GM18498 (cell line): Measurements from ENCODE around the gene CCDC7.
"Not testable (repeated sequence)": the region's sequence is repeated elsewhere in the genome, so short reads cannot be mapped to it uniquely, and the experiment has no call there.

Experiments used
- ATAC-seq: cut with Tn5 transposase; IDR thresholded peaks from one replicate; pipeline ENCODE4 v1.9.1; 2021; ENCODE audit warnings: mild to moderate bottlenecking, moderate library complexity; ENCODE audit not compliant: unreplicated experiment

CCDC7 gene

DNA sequence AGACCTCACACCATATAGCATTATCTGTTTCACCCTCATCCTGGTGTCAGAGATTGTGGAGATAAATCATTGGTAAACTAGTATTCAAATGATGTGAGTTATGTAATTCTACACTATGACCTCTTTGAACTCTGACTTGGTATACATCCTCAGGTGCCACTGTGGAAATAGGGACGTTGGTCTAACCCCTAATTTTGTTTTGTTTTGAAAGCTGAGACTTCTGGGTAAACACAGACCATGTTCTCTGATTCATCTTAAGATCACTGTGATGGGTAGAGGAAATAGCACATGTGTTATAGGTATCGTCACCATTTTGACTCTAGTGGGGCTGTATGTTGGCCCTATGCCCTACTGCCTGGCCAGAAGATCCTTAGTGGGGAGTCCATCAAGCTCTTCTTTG, 241.6 kb downstream of the CCDC7 start:
- no peak for ATAC-seq

DNA sequence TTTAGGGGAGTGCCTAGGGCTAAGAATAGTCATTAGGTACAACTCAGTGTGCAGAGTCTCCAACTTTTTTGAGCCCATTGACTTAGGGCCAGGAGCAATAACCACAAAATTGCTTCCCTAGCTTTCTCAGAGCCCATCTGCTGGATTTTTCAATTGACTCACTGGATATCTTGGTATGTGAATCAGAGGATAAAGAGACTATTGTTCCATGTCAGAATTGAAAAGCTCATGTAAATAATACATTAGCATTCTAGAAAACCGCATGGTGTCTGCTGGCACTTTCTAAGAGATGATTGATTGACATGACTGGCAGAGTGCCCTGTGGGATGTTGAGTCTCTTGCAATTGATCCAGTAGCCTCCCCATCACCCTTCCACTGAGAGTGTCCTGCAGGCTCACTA, 246.2 kb downstream of the CCDC7 start:
- no peak for ATAC-seq

DNA sequence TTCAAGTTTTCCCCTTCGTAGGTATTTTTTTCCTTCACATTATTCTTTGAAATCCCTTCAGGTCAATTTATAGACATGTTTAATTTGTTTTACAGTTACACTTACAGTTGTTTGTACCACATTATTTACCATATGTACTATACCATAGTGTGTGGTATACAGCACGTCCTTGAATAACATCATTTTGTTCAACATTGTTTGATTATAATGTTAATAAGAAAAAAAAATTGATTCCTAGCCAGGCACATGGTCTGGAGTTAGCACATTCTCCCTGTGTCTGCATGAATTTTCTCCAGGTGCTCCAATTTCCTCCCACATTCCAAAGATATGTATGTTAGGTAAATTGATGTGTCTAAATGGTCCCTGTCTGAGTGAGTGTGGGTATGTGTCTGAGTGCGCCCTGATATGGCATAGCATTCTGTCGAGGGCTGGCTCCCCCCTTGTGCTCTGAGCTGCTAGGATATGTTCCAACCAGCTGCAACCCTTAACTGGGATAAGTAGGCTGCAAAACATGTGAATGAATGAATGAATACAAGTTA, 247.6 kb downstream of the CCDC7 start:
- ATAC-seq = no peak

DNA sequence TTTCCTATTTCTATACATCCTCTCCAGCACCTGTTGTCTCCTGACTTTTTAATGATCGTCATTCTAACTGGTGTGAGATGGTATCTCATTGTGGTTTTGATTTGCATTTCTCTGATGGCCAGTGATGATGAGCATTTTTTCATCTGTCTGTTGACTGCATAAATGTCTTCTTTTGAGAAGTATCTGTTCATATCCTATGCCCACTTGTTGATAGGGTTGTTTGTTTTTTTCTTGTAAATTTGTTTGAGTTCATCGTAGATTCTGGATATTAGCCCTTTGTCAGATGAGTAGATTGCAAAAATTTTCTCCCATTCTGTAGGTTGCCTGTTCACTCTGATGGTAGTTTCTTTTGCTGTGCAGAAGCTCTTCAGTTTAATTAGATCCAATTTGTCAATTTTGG, 253.7 kb downstream of the CCDC7 start:
- not testable (repeated sequence) for ATAC-seq

DNA sequence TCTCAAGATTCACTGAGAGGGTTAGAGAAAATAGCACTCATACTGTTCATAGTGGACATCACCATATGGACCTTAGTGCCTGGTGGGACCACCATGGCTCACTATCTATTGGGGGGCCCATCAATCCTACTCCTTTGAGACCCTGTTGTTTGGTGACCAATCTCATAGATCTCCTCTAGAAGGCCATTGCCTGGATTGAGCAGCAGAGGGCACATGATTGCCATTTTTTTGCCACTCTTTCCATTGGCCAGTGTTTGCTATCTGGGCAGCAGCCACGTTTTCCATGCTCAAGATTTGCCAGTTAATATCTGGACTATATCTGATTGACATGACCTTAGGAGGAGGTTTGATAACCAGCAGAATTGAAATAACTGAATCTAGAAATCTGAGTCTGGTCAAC, 267.6 kb downstream of the CCDC7 start:
- no peak for ATAC-seq

DNA sequence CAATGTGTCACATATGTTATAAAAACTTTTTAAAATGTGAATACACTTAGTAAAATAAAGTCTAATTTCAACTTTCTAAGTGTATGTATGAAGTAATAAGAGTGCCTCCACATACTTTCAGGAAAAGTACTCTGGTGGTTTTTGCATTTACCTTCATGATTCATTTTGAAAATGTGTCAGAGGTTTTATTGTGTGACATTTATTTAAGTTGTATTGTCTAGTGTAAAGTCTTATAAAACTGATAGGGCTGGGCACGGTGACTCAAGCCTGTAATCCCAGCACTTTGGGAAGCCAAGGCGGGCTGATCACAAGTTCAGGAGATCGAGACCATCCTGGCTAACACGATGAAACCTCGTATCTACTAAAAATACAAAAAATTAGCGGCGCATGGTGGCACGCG, 285.6 kb downstream of the CCDC7 start:
- ATAC-seq = no peak

DNA sequence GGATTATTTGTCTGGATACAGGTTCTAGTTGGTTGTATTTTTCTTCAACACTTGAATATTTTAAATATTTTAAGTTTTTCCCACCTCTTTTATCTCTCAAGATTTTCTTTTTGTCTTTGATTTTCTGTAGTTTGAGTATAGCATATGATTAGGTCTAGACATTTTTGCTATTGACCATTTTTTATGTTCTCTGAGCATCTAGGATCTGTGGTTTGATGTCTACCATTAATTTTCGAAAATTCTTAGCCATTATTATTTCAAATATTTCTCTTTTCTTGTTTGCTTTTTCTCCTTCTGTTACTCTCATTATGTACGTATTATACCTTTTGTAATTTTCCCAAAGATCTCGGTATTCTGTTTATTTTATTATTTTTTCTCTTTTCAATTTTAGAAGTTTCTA, 293.0 kb downstream of the CCDC7 start:
- no peak for ATAC-seq

DNA sequence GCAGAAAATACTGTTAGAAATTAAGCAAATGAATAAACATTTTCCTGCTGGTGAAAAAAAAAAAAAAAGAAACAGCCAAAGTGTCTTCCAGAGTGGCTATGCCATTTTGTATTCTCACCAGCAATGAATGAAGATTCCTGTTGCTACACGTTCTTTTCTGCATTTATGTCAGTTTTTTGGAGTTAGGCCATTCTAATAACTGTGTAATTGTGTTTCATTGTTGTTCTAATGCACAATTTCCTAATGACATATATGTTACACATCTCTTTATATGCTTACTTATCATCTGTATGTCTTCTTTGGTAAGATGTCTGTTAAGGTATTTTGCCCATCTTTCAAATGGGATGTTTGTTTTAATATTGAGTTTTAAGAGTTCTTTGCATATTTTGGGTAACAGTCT, 298.4 kb downstream of the CCDC7 start:
- no peak for ATAC-seq

DNA sequence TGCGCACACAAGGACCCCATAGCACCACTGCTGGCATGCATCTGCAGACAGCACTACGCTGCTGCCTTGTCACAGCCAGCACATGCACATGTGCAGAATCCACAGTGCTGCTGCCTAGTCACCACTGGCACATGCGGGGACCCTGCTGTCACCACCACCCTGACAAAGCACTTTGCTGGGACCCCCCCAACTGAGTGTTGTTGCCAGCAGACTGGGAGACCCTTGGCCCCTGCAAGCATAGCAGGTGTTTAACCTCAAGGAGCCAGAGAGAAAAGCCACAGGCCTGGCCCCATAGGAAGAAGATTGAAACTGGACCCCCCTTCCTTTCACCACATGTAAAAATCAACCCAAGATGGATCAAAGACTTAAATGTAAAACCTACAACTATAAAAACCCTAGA, 300.9 kb downstream of the CCDC7 start:
- no peak for ATAC-seq

DNA sequence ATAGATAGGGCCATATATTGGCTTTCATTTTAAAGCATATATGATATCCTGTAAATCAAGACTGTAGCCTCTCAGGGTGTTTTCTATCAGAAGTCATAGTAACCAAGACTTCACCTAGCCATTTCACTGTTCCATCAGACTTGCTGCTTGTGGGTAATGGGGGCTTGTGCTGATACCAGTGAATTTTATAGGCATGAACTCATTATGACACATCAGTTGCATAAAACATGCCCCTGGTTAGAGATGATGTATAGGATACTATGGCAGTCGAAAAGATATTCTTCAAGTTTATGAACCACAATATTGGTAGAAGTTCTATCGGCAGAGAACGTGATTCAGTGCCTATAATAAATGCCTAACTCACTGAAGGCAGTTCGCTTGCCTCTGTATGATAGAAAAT, 305.6 kb downstream of the CCDC7 start:
- no peak for ATAC-seq

DNA sequence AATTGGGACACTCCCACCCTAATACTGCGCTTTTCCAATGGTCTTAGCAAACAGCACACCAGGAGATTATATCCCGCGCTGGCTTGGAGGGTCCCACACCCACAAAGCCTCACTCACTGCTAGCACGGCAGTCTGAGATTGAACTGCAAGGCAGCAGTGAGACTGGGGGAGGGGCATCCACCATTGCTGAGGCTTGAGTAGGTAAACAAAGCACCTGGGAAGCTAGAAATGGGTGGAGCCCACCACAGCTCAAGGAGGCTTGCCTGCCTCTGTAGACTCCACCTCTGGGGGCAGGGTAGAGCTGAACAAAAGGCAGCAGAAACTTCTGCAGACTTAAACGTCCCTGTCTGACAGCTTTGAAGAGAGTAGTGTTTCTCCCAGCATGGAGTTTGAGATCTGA, 309.0 kb downstream of the CCDC7 start:
- not testable (repeated sequence) for ATAC-seq

DNA sequence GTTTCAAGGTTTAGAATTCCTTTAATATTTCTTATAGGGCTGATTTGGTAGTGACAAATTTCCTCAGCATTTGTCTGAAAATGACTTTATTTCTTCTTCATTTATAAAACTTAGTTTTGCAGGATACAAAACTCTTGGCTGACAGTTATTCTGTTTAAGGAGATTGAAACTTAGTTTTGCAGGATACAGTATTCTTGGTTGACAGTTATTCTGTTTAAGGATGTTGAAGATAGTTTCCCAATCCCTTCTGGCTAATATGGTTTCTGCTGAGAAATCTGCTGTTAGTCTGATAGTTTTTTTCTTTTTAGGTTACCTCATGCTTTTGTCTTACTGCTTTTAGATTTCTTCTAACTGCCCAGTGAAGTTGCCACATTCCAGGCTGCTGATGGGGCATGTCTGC, 325.3 kb downstream of the CCDC7 start:
- ATAC-seq = no peak

DNA sequence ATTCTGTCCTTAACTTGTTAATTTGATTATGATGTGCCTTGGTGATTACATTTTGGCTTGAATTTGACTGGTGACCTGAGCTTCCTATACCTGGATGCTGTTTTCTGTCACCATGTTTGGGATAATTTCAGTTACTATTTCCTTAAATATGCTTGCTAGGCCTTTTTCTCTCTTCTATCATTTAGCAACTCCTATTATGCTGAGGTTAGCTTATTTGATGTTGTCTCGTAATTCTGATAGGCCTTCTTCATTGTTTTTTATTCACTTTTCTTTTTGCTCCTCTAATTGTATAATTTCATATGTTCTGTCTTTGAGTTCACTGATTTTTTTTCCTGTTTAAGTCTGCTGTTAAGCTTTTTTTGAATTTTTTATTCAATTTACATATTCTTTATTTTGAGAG, 327.2 kb downstream of the CCDC7 start:
- ATAC-seq = no peak

DNA sequence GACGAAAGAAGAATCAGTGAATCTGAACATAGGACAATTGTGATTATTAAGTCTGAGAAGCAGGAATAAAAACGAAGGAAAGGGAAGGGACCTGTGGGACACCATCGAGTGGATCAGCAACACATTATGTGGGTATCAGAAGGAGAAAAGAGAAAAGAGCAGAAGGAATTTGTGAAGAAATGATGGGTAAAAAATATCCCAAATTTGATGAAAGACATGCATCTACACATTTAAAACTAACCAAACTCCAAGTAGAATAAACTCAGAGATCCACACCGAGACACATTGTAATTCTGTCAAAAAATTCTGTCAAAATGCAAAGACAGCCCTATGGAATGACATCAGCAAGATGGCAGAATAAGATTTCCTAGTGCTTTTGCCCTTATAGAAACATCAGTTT, 341.0 kb downstream of the CCDC7 start:
- no peak for ATAC-seq

DNA sequence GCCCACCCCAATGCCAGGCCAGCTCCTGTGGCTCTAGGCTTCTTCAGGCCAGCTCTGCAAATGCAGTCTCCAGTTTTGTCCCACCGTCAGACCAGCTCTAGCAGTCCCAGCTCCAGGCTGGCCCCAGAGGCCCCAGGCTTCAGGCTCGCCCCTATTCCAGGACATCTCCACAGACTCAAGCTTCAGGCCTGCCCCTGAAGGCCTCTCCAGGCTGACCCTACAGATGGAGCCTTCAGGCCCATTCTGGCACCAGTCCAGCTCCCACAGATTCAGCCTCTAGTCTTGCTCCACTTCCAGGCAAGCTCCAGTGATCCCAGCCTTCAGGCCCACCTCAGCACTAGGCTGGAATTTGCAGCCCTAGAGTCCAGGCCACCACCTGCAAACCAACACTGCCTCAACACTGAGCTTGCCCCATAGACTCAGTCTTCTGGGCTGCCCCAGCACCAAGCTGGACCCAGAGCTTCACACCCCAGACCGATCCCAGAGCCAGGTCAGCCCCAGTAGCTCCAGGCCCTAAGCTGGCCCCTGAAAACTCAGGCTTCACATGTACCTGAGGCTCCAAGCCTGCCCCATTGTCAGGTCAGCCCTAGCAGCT, 341.8 kb downstream of the CCDC7 start:
- ATAC-seq = no peak

DNA sequence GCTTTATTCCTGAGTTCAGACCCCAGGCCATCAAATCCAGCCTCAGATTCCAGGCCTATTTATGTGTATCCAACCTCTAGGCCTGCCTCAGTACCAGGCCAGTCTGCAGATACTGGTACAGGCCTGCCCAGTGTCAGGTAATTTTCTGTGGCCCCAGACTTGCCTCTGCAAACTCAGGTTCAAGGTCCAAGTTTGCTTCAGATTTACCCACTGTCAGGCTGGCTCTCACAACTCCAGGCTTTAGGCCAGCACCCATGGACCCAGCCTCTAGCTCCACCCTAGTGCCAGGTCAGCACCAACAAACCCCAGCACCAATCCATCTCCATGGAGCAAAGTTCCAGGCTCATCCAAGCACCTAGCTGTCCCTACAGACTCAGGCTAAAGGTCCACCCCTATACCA, 342.4 kb downstream of the CCDC7 start:
- ATAC-seq = no peak

DNA sequence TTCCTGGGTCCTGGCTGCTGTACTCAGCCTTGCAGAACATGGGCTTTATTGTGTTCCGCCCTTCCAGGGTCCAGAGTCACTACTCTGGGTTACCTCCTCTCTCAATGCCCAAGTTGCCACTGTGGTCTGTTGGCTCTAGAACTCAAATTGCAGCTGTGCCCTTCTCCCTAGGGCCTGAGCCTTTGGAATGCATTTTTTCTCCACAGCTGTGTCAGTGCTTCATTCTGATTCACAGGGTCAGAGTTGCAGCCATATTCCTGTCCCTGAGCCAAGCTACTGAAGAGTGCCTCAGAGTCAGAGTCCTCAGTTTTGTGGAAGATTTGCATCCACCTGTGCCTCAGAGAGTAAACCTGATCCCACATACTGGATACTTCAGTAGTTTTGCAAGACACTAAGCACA, 344.5 kb downstream of the CCDC7 start:
- no peak for ATAC-seq

DNA sequence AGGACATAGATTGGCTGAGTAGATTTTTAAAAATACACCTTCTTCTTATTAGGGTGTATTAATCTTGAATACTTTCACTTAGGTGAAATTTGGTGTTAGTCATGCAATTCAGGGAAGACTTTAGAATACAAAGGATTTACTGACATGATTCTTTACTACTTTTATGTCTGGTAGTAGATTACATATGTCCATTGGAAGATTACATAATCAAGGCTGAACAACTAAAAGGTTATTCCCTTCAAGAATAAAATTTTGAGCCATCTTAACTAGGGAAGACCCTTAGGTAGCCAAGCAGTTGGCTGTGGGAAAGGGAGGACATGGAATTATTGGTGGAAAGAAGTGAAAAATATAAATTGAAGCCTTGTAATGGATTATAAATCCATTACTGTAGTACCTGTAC, 347.1 kb downstream of the CCDC7 start:
- no peak for ATAC-seq

DNA sequence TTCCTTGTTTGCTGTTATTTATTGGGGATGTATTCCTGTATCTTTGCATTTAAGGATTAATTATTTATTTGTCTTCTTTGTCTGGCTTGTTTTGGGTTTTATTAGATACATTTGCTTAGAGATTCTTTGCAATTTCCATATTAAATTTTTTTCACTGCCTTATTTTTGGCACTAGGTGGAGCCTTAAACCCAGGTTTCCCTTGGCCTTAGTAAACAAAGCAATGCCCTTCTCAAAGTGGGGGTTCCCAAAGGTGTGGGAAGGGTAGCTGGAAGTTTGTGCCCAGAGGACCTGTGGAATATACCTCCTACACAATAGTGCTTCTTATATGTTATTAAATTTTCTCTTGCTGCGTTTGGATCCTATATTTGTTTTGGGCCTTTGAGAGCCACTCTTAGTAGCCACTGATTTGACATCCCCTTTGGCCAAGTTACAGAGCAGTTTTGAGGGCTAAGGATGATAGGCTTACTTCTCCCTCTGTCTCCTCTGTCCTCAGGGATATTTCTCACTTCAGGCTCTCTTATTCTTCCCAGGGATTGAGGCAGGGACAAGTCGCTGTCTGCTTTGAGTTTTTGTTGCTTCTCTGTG, 349.8 kb downstream of the CCDC7 start:
- ATAC-seq = no peak

DNA sequence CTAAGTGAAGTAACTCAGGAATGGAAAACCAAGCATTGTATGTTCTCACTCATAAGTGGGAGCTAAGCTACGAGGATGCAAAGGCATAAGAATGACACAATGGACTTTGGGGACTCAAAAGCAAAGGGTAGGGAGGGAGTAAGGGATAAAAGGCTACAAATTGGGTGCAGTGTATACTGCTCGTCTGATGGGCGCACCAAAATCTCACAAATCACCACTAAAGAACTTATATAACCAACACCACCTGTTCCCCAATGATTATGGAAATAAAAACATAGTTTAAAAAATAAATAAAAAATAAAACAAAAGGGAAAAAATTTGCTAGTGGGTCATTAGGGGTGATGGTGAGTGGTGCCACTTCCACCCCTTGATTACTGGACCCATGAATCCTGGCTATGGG, 351.5 kb downstream of the CCDC7 start:
- not testable (repeated sequence) for ATAC-seq

DNA sequence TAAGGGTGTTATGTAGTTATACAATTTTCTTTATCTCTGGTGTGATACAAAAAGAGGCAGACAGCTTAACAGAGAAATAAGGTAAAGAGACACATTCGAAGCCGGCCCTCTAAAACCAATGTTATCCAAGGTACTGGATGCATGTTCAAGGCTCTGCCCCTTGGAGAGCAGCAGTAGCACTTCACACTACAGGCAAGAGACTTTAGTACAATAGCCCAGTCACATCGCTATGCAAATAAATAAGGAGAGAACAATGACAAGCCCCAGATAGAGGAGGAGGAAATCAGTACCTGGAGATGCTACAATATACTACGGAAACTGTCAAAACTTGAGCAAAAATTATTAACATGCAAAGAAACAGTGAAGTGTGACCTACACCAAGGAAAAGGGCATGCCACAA, 401.0 kb downstream of the CCDC7 start:
- no peak for ATAC-seq

DNA sequence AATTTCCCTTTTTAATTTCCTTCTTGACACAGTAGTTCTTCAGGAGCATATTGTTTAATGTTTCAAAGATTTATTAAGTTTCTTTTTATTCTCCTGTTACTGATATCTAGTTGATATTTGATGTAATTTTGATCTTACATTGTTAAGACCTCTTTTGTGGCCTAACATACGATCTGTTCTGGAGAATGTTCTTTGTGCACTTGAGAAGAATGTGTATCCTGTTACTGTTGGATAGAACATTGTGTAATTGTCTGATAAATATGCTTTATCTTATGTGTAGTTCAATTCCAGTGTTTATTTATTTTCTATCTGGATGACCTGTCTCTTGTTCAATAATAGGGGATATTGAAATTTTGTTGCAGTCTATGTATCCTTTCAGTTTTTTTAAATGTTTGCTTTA, 405.4 kb downstream of the CCDC7 start:
- ATAC-seq = no peak

DNA sequence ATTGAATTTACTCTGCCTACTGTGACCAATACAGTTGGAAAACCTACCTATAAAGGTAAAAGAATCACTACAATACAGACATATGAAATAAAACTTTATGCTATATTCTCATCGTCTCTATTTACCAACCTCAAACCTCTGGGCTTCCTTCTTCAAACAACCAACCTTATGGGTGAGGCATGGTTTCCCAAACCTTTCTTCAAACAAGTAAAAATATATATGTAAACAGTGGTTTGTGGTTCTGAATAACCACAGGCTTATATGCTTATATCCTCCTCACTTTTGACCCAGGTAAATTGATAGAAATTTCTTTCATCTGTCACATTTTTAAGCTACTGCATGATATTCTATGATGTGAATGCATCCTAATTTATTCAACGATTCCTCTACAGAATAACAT, 408.5 kb downstream of the CCDC7 start:
- no peak for ATAC-seq
